ENCODE data around the gene PTPN4.

The PTPN4 gene

DNA sequence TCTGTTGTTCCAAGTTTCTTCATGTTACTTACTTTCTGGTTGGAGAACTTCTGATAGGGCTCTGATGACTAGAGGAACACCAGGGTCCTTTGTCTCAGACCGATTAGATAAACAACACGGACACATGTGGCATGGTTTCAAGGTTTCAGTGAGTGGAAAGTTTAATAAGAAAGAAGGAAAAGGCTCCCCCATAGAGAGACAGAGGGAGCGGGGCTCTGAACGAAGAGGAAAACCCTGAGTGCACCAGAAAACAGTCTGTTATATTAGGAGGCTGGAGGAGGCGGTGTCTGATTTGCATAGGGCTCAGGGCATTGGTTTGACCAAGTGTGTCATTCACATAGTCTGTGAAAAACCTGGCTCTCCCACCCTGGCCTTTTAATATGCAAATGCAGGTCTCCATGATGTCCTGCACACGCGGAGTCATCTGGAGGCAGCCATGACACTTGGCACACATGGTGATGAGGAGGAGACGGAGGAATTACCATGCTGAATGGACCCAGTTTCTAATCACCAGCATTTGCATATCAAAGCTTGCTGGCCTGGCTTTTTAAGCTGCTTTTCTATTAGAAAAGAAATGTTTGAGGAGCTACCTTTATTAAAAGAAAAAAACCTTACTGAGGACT is 94.2 kb downstream of the PTPN4 start:
- no peak for DNase-seq (ENCODE audit: low read depth in 2 of 2)

DNA sequence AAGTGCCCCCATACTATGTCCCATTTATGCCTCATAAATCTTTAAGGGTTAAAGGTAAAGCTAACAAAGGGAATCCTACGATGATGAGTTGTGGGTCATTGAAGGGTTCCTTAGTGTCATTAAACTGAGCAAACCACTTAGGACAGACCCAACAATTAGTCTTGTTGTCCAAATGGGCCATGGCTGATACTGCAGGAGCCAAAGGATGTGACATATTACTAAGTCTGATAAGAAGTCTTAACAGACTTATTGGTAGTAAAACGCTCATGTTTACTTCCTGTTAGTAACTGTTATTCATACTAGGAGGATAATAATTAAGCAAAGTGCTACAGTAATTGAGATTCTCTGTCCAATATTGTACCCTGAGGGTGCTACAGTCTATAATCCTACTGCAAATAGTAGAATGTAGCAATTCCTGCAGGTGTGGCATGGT is 96.8 kb downstream of the PTPN4 start:
- DNase-seq (ENCODE audit: low read depth in 2 of 2), result no peak

DNA sequence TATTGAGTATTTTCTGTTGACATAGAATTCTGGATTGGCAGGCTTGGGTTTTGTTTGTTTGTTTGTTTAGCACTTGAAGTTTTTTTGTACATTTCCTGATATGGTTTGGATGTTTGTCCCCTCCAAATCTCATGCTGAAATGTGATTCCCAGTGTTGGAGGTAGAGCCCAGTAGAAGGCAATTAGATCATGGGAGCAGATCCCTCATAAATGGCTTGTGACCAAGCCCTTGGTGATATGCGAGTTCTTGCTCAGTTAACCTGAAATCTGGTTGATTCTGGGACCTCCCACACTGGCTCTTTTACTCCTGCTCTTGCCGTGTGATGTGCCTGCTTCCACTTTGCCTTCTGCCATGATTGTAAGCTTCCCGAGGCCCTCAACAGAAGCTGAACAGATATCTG is 98.0 kb downstream of the PTPN4 start:
- DNase-seq (ENCODE audit: low read depth in 2 of 2), result no peak

DNA sequence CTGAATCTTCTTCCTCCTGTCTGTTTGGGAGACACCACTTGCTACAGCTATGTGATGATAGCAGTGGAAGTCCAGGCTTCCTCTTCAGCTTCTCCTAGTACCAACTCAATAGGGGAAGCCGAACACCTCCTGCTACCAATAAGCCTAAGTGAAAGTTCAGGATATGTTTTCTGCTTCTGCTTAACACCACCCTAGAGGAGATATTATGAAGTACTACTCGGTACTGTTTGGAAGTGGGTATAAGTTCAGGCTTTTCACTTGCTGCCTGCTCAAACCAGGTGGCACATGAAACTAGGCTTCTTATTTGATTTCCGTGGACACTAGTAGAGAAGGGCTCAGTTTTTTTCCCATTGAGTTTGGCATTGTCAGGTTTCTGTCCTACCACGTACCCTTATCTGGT is 99.8 kb downstream of the PTPN4 start:
- DNase-seq (ENCODE audit: low read depth in 2 of 2), result no peak

DNA sequence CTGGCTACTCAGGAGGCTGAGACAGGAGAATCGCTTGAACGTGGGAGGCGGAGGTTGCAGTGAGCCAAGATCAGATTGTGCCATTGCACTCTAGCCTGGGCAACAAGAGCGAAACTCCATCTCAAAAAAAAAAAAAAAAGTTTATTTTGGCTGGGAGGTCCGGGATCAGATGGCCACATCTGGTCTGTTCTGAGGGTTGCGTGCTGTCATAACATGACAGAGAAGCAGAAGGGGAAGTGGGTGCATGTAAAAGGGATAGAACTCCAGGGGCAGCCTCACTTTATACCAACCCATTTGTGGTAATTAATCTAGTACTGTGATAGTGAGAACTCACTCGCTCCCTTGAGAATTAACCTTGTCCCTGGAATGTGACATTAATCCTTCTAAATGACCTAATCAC is 101.2 kb downstream of the PTPN4 start:
- no peak for DNase-seq (ENCODE audit: low read depth in 2 of 2)

DNA sequence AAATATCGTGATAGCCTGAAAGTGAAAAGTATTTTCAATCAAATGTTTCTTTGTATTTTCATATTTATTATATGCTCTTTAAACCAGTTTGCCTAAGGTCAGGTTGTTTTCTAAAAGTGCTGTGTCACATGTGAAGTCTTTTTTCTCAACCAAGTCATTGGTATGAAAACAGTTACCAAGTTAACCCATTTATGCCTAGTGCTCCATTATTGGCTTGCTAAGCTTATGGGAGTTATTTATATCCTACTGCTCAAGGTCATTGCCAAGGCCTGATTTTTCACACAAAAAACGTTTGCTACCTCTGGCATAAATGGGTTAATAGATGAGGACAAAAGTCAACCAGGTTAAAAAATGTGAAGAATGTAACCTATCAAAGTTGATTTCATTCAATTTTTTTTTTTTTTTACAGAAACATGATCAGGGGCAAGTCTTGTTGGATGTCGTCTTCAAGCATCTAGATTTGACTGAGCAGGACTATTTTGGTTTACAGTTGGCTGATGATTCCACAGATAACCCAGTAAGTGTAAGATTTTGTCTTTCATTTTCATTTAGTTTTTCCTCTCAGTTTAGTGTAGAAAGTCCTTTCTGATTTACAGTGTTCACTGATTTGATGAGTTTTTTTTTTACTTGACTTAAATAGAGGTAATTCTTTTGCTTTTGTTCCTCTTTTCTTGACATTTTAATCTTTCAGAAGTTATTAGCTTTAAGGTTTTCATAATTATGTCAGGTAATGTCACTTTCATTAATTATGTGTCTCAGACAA is 102.6 kb downstream of the PTPN4 start:
- no peak for DNase-seq (ENCODE audit: low read depth in 2 of 2)

DNA sequence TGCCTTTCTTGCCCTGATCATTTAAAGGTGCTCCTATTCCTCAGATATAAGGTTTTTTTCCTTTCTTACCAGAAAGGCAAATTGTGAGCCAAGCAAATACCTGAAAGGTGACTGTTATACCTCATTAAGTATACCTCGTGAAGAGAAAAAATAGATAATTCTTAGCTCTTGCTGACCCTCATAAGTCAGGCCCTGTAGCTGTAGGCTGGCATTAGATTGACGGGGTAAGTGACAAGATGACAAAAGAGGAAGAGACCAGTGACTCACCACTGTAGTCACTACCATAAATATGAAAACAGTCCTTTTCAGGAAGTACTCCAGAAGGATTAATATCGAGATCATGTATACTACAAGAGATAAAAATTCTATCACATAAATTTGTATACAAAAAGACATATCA is 104.6 kb downstream of the PTPN4 start:
- no peak for DNase-seq (ENCODE audit: low read depth in 2 of 2)

DNA sequence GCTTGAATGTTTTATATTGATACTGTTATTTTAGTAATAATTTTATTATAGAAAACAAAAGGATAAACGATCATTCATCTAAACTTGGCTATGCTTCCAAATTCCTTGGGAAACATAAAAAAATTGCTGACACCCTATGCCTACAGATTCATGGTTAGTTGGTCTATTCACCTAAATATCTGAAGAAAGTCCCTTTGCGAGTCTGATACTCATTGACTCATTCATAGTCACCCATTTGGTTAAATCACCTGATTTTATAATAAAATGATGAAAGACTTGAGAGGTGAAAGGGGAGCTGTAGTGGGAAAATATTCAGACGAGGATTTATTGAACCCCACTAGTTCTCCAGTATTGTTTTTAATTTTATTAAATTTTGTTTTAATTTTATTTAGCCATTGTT is 112.0 kb downstream of the PTPN4 start:
- DNase-seq (ENCODE audit: low read depth in 2 of 2), result no peak

DNA sequence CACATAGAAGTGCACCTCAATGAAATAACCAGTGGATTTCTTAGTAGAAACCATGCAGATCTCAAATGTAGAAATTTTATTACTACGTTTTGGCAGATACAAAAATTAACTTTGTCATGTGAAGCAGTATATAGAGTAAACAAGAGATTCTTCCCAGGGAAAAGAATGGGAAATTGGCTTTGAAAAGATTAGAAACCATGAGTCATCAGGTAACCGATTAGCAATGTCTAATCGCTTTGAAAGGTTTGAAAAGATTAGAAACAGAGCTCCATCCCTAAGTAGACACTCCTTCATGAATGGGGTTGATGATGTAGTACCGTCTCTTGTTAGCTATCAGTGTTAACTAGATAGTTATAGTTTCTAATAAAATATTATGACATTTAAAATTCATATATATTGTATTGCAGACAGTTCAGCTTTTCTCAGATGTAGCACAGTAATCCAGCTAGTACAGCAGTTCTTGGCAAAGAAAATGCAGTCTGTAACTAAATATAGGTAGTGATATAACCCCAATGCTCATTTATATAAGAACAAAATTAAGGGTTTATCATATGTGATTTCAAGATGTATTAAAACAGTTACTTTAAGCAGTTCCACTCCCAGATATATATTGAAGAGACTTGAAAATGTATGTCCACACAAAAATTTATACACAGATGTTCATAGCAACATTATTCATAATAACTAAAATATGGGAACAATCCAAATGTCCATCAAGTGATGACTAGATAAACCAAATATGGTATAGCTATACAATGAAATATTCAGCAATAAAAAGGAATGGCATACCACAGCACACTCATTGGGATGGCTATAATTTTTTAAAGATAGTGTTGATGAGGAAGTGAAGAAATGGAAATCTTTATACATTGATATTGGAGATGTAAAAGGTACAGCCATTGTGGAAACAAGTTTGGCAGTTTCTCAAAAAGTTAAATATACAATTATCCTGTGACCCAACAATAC is 113.9 kb downstream of the PTPN4 start:
- DNase-seq (ENCODE audit: low read depth in 2 of 2), result no peak

DNA sequence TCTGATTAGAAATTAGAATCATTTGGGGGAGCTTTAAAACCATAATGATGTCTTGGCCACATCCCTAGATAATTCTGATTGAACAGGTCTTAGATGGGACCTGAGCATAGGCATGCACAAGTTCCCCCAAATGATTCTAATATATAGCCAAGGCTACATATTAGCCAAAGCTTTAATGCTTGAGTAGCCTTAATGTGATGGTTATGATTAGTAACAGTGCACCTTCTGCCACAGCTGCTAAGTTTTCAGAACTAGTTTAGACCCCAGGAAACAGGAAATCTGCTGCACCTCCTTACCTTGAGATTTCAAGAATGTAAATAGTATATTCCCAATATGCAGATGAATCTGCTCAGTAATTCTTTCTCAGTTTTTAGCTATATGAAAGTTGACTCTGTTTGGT is 119.8 kb downstream of the PTPN4 start:
- no peak for DNase-seq (ENCODE audit: low read depth in 2 of 2)

DNA sequence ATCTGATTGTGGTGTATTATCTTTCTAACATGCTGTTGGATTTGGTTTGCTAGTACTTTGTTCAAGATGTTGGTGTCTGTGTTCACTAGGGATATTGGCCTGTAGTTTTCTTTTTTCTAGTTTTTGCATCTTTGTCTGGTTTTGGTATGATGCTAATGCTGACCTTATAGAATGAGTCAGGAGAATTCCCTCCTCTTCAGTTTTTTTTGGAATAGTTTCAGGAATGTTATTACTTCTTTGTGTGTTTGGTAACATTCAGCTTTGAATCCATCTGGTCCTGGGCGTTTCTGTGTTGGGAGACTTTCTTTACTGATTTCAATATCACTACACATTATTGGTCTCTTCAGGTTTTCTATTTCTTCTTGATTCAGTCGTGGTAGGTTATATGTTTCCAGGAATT is 129.0 kb downstream of the PTPN4 start:
- no peak for DNase-seq (ENCODE audit: low read depth in 2 of 2)

DNA sequence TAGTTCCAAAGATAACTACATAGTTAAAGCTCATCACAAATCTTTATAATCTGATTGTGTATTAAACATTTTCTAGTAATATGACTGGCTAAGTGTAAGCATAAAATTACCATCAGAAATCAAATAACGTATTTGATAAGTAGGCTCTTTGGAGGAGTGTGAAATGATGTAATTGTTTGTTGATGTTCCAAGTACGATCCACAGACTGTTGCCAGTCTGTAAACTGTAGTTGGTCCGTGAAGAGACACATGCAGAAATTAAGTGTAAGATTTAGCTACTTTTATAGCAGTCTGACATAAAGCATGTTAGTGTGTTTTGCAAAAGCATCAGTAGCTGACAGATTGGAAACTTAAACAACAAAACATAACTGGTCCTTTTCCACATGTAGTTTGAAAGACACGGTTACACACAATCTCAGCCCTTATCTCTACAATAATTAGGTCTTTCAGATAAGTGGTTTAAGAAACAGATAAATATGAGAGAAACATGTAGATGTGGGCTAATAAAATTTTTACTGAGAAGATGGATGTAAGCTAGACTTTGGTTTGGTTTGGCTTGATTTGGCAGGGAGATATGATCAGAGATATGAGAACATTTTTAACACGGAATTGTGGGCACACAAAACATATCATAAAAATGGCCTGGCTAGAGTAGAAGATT is 138.1 kb downstream of the PTPN4 start:
- no peak for DNase-seq (ENCODE audit: low read depth in 2 of 2)

DNA sequence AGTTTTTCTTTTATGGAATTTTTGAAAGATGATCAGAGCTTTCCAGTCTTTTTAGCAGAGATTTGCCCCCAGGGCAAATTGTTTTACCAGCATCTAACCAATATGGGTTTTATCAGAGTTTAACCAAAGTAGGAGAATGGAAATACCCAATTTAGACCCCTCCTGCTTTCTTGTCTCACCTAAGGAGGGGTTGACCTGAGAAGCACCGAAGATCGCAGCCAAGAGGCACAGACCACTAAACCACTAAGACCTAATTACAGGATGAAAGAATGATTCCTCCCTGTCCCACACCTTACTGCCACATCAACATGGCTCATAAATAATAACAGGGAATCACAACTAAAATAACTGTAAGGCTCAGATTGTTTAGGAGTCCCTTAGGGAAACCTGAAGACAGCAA is 141.3 kb downstream of the PTPN4 start:
- DNase-seq (ENCODE audit: low read depth in 2 of 2), result no peak

DNA sequence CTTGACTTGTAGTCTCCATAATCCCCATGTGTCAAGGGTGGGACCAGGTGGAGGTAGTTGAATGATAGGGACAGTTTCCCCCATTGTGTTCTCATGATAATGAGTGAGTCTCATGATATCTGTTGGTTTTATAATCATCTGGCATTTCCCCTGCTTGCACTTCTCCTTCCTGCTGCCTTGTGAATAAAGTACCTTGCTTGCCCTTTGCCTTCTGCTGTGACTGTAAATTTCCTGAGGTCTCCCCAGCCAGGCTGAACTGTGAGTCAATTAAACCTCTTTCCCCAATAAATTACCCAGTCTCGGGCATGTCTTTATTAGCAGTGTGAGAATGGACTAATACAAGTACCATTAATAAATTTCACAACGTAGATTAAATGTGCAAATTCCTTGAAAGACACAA is 150.8 kb downstream of the PTPN4 start:
- DNase-seq (ENCODE audit: low read depth in 2 of 2), result no peak

DNA sequence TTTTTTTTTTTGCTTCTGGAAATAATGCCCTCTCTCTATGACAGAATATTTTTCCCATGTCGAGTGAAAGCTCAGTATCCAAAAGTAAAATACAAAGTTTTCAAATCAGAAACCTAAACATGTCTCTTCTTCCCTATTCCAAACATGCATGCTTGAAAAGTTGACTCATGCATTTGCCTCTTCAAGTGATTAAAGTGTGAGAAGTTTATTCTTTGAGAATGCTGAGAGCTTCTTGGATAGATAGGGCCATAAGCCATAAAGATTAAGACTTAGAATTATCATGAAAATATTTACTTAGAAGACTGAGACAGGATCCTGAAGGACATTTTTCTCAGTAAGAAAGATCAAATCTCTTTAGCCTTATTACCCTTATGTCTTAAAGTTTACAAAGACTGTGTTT is 154.5 kb downstream of the PTPN4 start:
- DNase-seq (ENCODE audit: low read depth in 2 of 2), result no peak

DNA sequence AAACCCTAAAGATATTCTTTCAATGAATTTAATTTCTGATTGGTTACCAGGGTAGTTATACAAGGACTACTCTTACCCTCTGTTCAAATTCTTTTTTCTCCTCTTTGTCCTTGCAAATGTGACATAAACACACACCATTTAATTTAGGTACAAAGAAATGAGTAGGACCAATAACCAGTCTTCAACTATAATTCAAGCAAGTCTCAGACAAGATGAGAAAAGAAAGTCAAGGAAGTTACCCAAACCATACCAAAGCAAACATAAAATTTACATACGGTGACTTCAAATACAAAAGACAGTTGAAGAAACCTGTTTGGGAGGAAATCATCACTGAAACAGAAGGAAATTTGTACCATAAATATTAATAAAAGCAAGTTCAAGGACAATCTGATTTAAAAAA is 162.1 kb downstream of the PTPN4 start:
- no peak for DNase-seq (ENCODE audit: low read depth in 2 of 2)

DNA sequence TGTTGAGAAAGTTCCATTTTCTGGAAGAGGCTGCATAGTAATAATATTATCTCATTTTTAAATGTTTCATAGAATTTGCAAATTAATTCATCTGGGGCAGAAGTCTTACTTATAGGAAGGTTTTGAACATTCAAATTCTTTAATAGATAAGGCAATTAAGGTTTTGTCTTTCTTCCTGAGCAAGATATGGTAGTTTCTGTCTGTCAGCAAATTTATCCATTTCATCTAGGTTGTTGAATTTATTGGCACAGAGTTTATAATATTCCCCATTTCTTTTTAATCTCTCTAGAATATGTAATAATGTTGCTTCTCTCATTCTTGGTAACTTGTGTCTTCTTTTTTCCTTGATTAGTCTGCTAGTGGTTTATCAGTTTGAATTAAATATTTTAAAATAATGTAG is 163.0 kb downstream of the PTPN4 start:
- DNase-seq (ENCODE audit: low read depth in 2 of 2), result no peak

DNA sequence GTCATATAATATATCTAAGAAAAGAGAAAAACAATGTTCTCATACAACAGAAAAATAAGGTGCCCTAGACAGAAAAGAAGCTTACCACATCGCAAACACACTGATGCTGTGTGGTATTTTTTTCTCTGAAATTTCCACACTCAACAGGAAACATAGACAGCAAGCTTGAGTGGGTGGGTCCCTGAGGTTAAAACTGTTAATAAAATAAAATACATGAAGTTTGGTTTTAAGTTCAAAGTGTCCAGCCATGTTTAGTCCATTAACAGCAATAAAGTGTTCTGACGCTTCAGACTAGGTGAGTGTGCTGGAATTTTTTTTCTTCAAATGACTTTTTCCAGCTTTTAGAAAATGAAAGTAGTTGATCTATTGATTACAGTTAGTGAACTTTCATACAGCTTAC is 169.8 kb downstream of the PTPN4 start:
- peak in 1 of 2 donors; percentile 18 for DNase-seq (ENCODE audit: low read depth in 2 of 2)

DNA sequence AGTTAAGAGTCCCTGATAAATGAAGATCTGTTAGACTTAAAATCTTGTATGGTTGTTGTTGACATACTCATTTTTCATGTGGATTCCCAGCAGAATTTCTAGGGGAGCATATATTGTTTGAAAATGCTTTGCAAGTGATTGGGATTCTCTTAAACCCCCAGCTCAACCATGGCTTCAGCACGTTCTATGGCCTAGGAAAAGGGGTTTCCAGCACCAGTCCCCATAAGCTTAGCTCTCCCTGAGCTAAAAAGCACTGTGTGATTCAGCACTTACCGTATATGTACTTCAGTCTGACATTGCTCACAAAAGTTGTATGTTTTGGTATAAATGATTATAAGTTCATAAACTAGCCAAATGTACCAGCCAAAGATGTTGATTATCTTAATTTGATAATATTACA is 173.1 kb downstream of the PTPN4 start:
- DNase-seq (ENCODE audit: low read depth in 2 of 2), result no peak

DNA sequence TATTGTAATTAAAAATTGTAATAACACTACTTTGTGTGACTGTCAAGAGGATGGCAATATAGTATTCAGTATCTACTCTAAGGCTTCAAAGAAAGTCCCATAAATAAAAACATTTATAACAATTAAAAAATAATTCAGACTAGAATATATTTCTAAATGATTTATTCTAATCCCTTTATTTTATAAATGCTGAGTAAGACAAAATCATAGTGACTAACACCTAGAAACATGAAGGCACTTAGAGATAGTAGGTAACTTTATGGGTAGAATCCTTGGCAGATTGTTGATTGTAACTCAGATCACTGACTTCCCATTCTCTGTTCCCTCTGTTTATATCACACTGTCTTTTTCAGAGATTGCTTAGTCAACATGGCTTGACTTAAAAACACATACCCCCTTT is 174.6 kb downstream of the PTPN4 start:
- DNase-seq (ENCODE audit: low read depth in 2 of 2), result no peak

DNA sequence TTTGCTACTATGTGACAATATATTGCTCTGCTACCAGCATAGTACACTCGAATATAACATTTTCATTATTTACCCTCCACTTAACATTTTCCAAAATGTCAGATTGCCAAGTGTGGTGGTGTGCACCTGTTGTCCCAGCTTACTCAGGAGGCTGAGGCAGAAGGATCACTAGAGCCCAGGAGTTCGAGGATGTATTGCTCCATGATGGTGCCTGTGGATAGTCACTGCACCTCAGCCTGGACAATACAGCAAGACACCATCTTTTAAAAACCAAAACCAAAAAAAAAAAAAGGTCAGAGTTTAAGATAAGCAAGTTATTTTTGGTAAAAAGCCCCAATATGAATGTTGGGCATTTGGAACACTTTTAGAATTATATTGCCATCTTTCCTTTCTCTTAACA is 178.0 kb downstream of the PTPN4 start:
- no peak for DNase-seq (ENCODE audit: low read depth in 2 of 2)

DNA sequence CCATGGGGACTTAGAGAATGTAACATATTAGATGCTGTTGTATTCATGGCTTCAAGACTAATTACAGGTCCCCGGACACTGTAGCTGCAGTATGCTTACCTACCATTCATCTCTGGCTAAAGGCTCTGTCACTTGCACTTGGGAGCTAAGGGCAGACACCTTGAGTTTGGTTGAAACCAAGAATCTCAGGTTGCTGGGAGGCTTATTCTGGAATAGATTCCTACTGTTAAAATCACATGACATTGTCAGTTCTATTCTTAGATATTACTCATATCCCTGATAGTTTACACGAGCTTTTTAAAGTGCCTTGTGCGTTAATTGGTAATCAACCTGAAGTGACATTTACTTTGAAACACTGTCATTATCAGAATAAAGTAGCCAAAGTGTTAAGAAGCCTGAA is 180.2 kb downstream of the PTPN4 start:
- no peak for DNase-seq (ENCODE audit: low read depth in 2 of 2)
